Activated naive CD4-positive, alpha-beta T cell treated with anti-CD3 and anti-CD28 coated beads, Interleukin-2, amount 10 ng/mL, durations not matched to agents 7 days and 5 days (primary cell): ENCODE results near the gene AZU1.
A peak's percentile ranks its signal among the peaks of the same experiment; 100 is the strongest.
"Not testable (repeated sequence)": the region's sequence is repeated elsewhere in the genome, so short reads cannot be mapped to it uniquely, and the experiment has no call there.

Experiments used
- CTCF ChIA-PET: fragments of 350-600 bp; sonication (Branson Sonifier 250); formaldehyde crosslinking; loops from one replicate; lab custom pipeline; 2021; ENCODE audit warnings: antibody characterized with exemption; lab: Charles Lee
- DNase-seq: peaks from one replicate; pipeline ENCODE4 v3.0.0-alpha.2; 2020
- H3K27ac Mint-ChIP-seq: one replicate; pipeline ENCODE4 v1.8.0; 2021; ENCODE audit warnings: mild to moderate bottlenecking, moderate library complexity, mixed read lengths
- H3K27me3 Mint-ChIP-seq: one replicate; pipeline ENCODE4 v1.8.0; 2021; ENCODE audit warnings: mild to moderate bottlenecking, mixed read lengths
- H3K36me3 Mint-ChIP-seq: one replicate; pipeline ENCODE4 v1.8.0; 2021; ENCODE audit warnings: mixed read lengths
- H3K4me1 Mint-ChIP-seq: one replicate; pipeline ENCODE4 v1.8.0; 2021; ENCODE audit warnings: mixed read lengths
- H3K4me3 Mint-ChIP-seq: one replicate; pipeline ENCODE4 v1.8.0; 2021; ENCODE audit warnings: mild to moderate bottlenecking, moderate library complexity, mixed read lengths
- H3K9me3 Mint-ChIP-seq: one replicate; pipeline ENCODE4 v1.8.0; 2021; ENCODE audit warnings: mixed read lengths

The AZU1 gene

GRCh38 chr19:811506-812048, 16.1 kb upstream of the AZU1 start:
- CTCF ChIA-PET: no interaction called here
- Mint-ChIP-seq H3K4me3 (no peak overlapping the region), H3K27me3 (no peaks in the 10 kb centered on the region), H3K9me3 (no peaks in the 10 kb centered on the region), H3K27ac (no peak overlapping the region), H3K4me1 (peaks cover 7% of the 10 kb centered on the region), H3K36me3 (peaks cover 51% of the 10 kb centered on the region)
- DNase-seq: no peak

GRCh38 chr19:812049-812746, 15.4 kb upstream of the AZU1 start:
- DNase-seq: no peak
- CTCF ChIA-PET: no interaction called here
- H3K36me3 Mint-ChIP-seq: peaks cover 48% of the 10 kb centered on the region
- no peaks in the 10 kb centered on the region for H3K9me3 Mint-ChIP-seq
- no peak overlapping the region for H3K4me3 Mint-ChIP-seq
- no peak overlapping the region for H3K27ac Mint-ChIP-seq
- H3K27me3 Mint-ChIP-seq: no peaks in the 10 kb centered on the region
- peaks cover 5% of the 10 kb centered on the region for H3K4me1 Mint-ChIP-seq

GRCh38 chr19:812747-813218, 14.9 kb upstream of the AZU1 start:
- Mint-ChIP-seq H3K27ac (no peak overlapping the region), H3K4me1 (no peaks in the 10 kb centered on the region), H3K9me3 (no peaks in the 10 kb centered on the region), H3K27me3 (no peaks in the 10 kb centered on the region), H3K36me3 (peaks cover 42% of the 10 kb centered on the region), H3K4me3 (no peak overlapping the region)
- CTCF ChIA-PET: no interaction called here
- DNase-seq: no peak

- CTCF ChIA-PET: no interaction called here
- Mint-ChIP-seq H3K4me3 (no peak overlapping the region), H3K27ac (no peak overlapping the region), H3K9me3 (no peaks in the 10 kb centered on the region), H3K36me3 (peaks cover 38% of the 10 kb centered on the region), H3K27me3 (no peaks in the 10 kb centered on the region), H3K4me1 (no peaks in the 10 kb centered on the region)
- DNase-seq: no peak
Observed at GRCh38 chr19:813219-814151, 14.2 kb upstream of the AZU1 start.

- no peak for DNase-seq
- Mint-ChIP-seq H3K27ac (peak overlapping the region; percentile 45), H3K4me1 (no peaks in the 10 kb centered on the region), H3K9me3 (no peaks in the 10 kb centered on the region), H3K4me3 (no peak overlapping the region), H3K36me3 (peaks cover 36% of the 10 kb centered on the region), H3K27me3 (peaks cover under 1% of the 10 kb centered on the region)
- CTCF ChIA-PET: no interaction called here
Observed at GRCh38 chr19:814152-815078, 13.2 kb upstream of the AZU1 start.

GRCh38 chr19:815079-815774, 12.4 kb upstream of the AZU1 start:
- no peaks in the 10 kb centered on the region for H3K9me3 Mint-ChIP-seq
- peaks cover 9% of the 10 kb centered on the region for H3K27me3 Mint-ChIP-seq
- H3K36me3 Mint-ChIP-seq: peaks cover 28% of the 10 kb centered on the region
- CTCF ChIA-PET: no interaction called here
- H3K4me1 Mint-ChIP-seq: no peaks in the 10 kb centered on the region
- no peak for DNase-seq
- H3K27ac Mint-ChIP-seq: no peak overlapping the region
- no peak overlapping the region for H3K4me3 Mint-ChIP-seq

GRCh38 chr19:815775-816499, 11.7 kb upstream of the AZU1 start:
- DNase-seq: no peak
- CTCF ChIA-PET: no interaction called here
- H3K27ac Mint-ChIP-seq: no peak overlapping the region
- peaks cover 16% of the 10 kb centered on the region for H3K27me3 Mint-ChIP-seq
- no peak overlapping the region for H3K4me3 Mint-ChIP-seq
- H3K36me3 Mint-ChIP-seq: peaks cover 23% of the 10 kb centered on the region
- no peaks in the 10 kb centered on the region for H3K9me3 Mint-ChIP-seq
- no peaks in the 10 kb centered on the region for H3K4me1 Mint-ChIP-seq

GRCh38 chr19:816500-816857, 11.2 kb upstream of the AZU1 start:
- Mint-ChIP-seq H3K27ac (no peak overlapping the region), H3K4me1 (no peaks in the 10 kb centered on the region)

GRCh38 chr19:820212-820611, 7.4 kb upstream of the AZU1 start:
- not testable (repeated sequence) for H3K9me3 Mint-ChIP-seq, H3K4me3 Mint-ChIP-seq, H3K36me3 Mint-ChIP-seq, DNase-seq, H3K27ac Mint-ChIP-seq, H3K4me1 Mint-ChIP-seq
- peaks cover 50% of the 10 kb centered on the region for H3K27me3 Mint-ChIP-seq
- CTCF ChIA-PET: interaction anchor here (0.7 kb wide), 1 partner anchor 101 kb away, joined by 3 read pairs; no protein-coding TSS in a partner anchor

More at GRCh38 chr19:816500-816857, 11.2 kb upstream of the AZU1 start:
- H3K36me3 Mint-ChIP-seq: peaks cover 20% of the 10 kb centered on the region
- CTCF ChIA-PET: no interaction called here
- H3K27me3 Mint-ChIP-seq: peaks cover 21% of the 10 kb centered on the region
- H3K4me3 Mint-ChIP-seq: no peak overlapping the region
- H3K9me3 Mint-ChIP-seq: no peaks in the 10 kb centered on the region
- no peak for DNase-seq

- Mint-ChIP-seq H3K9me3 (no peaks in the 10 kb centered on the region), H3K27ac (no peak overlapping the region), H3K4me1 (no peaks in the 10 kb centered on the region), H3K4me3 (no peak overlapping the region), H3K27me3 (peaks cover 57% of the 10 kb centered on the region), H3K36me3 (peaks cover 4% of the 10 kb centered on the region)
- CTCF ChIA-PET: no interaction called here
- DNase-seq: no peak
Observed at GRCh38 chr19:821231-821824, 6.3 kb upstream of the AZU1 start.

- Mint-ChIP-seq H3K9me3 (no peaks in the 10 kb centered on the region), H3K27ac (no peak within 1 kb of the TSS), H3K36me3 (no peaks in the 10 kb centered on the region), H3K27me3 (peaks cover 57% of the 10 kb centered on the region), H3K4me1 (no peaks in the 10 kb centered on the region), H3K4me3 (no peak within 1 kb of the TSS)
- DNase-seq: no peak
- CTCF ChIA-PET: no interaction called here
Observed at GRCh38 chr19:821825-822503, 5.7 kb upstream of the AZU1 start, which contains the start of gene PLPPR3. PLPPR3 (minus strand) TSS chr19:821955; CDS start chr19:821559, 396 bp downstream.

GRCh38 chr19:823565-824121, 4.0 kb upstream of the AZU1 start:
- Mint-ChIP-seq H3K4me1 (no peaks in the 10 kb centered on the region), H3K9me3 (no peaks in the 10 kb centered on the region), H3K36me3 (no peaks in the 10 kb centered on the region), H3K27ac (no peak overlapping the region), H3K4me3 (no peak overlapping the region), H3K27me3 (peaks cover 57% of the 10 kb centered on the region)
- no peak for DNase-seq
- CTCF ChIA-PET: no interaction called here
